MM.1S (cell line): ENCODE data around the gene RPAP3.

Experiments used
- DNase-seq: peaks from one replicate; pipeline ENCODE4 v3.0.0-alpha.2; 2015
- H2AFZ ChIP-seq: fragments of 300-600 bp; sonication (generic); 2 replicates; pipeline ENCODE4 v1.6.0; 2016; ENCODE audit warnings: antibody characterized with exemption, low read length
- H3F3A ChIP-seq: fragments of 300-600 bp; sonication (generic); 2 replicates; pipeline ENCODE4 v1.6.1; 2016; ENCODE audit warnings: mild to moderate bottlenecking, antibody characterized with exemption, low read length, moderate library complexity, mixed read lengths; ENCODE audit not compliant: insufficient read depth
- H3K27ac ChIP-seq: fragments of 300-600 bp; sonication (generic); 2 replicates; pipeline ENCODE4 v1.5.1; 2016; ENCODE audit warnings: mild to moderate bottlenecking, low read length
- H3K27me3 ChIP-seq: fragments of 300-600 bp; sonication (generic); replicated peaks from 2 replicates; pipeline ENCODE4 v1.6.0; 2016; ENCODE audit warnings: low read length; ENCODE audit not compliant: insufficient read depth
- H3K36me3 ChIP-seq: fragments of 300-600 bp; sonication (generic); replicated peaks from 2 replicates; pipeline ENCODE4 v1.6.1; 2016; ENCODE audit warnings: mild to moderate bottlenecking, low read length, mixed read lengths; ENCODE audit not compliant: insufficient read depth
- H3K4me1 ChIP-seq: fragments of 300-600 bp; sonication (generic); 2 replicates; pipeline ENCODE4 v1.6.1; 2016; ENCODE audit warnings: low read length, mixed read lengths
- H3K4me2 ChIP-seq: fragments of 300-600 bp; sonication (generic); 2 replicates; pipeline ENCODE4 v1.6.0; 2016; ENCODE audit warnings: low read depth, low read length
- H3K4me3 ChIP-seq: fragments of 300-600 bp; sonication (generic); 2 replicates; pipeline ENCODE4 v1.5.1; 2016; ENCODE audit warnings: low read length, mixed read lengths
- H3K79me2 ChIP-seq: fragments of 300-600 bp; sonication (generic); 2 replicates; pipeline ENCODE4 v1.6.1; 2016; ENCODE audit warnings: mixed run types, low read length, mixed read lengths
- H3K9ac ChIP-seq: fragments of 300-600 bp; sonication (generic); 2 replicates; pipeline ENCODE4 v1.6.1; 2016; ENCODE audit warnings: low read length, mixed read lengths
- H3K9me2 ChIP-seq: fragments of 300-600 bp; sonication (generic); replicated peaks from 2 replicates; pipeline ENCODE4 v1.6.1; 2016; ENCODE audit warnings: mild to moderate bottlenecking, low read length, mixed read lengths; ENCODE audit not compliant: insufficient read depth
- H3K9me3 ChIP-seq: fragments of 300-600 bp; sonication (generic); replicated peaks from 2 replicates; pipeline ENCODE4 v1.6.1; 2016; ENCODE audit warnings: mild to moderate bottlenecking, low read length, mixed read lengths; ENCODE audit not compliant: insufficient read depth
- H4K20me1 ChIP-seq: fragments of 300-600 bp; sonication (generic); 2 replicates; pipeline ENCODE4 v1.6.1; 2016; ENCODE audit warnings: mild to moderate bottlenecking, low read length, moderate library complexity, mixed read lengths; ENCODE audit not compliant: insufficient read depth
- CTCF ChIP-seq: fragments of 300-600 bp; sonication (generic); IDR thresholded peaks from 2 replicates; pipeline ENCODE4 v1.5.1; 2016; ENCODE audit warnings: antibody characterized with exemption, low read length, mixed read lengths
- EZH2 ChIP-seq: fragments of 300-600 bp; sonication (generic); optimal IDR thresholded peaks from 2 replicates; pipeline ENCODE3; 2017; ENCODE audit warnings: low read depth, mild to moderate bottlenecking, antibody characterized with exemption, low read length, mixed read lengths
- EZH2phosphoT487 ChIP-seq: fragments of 300-600 bp; sonication (generic); IDR thresholded peaks from 2 replicates; pipeline ENCODE4 v1.6.1; 2018; ENCODE audit warnings: antibody characterized with exemption, low read length

RPAP3 gene

GRCh38 chr12:47709237-47709636, 3.4 kb upstream of the RPAP3 start:
- no peak overlapping the region for H3K4me2 ChIP-seq
- no peak overlapping the region for H2AFZ ChIP-seq
- no peak overlapping the region for H3K4me3 ChIP-seq
- no peaks in the 10 kb centered on the region for H4K20me1 ChIP-seq
- H3K36me3 ChIP-seq, result no peaks in the 10 kb centered on the region
- H3K4me1 ChIP-seq, result peaks cover 17% of the 10 kb centered on the region
- no peak overlapping the region for H3K27ac ChIP-seq
- H3K9me3 ChIP-seq, result no peaks in the 10 kb centered on the region
- no peaks in the 10 kb centered on the region for H3K27me3 ChIP-seq
- no peak for DNase-seq
- TF ChIP-seq EZH2 (no peak), EZH2phosphoT487 (no peak), CTCF (no peak)
- H3K9me2 ChIP-seq, result no peaks in the 10 kb centered on the region
- H3F3A ChIP-seq, result peaks cover 11% of the 10 kb centered on the region
- no peak overlapping the region for H3K9ac ChIP-seq
- peaks cover 33% of the 10 kb centered on the region for H3K79me2 ChIP-seq

- H3K4me1 ChIP-seq, result peaks cover 17% of the 10 kb centered on the region
- no peak for TF ChIP-seq CTCF
- no peak for TF ChIP-seq EZH2phosphoT487
- TF ChIP-seq EZH2, result no peak
- 0 out of 2 replicates have a peak overlapping the region, but pooled peaks have one; percentile 0 for H3K27ac ChIP-seq
- peak overlapping the region; percentile 74 for H3K4me2 ChIP-seq
- no peaks in the 10 kb centered on the region for H3K9me2 ChIP-seq
- H3K79me2 ChIP-seq, result peaks cover 45% of the 10 kb centered on the region
- no peak overlapping the region for H3K4me3 ChIP-seq
- H3K9me3 ChIP-seq, result no peaks in the 10 kb centered on the region
- DNase-seq, result no peak
- H2AFZ ChIP-seq, result no peak overlapping the region
- peaks cover 11% of the 10 kb centered on the region for H3F3A ChIP-seq
- H3K9ac ChIP-seq, result peak overlapping the region; percentile 89; the same call in 1 of the 2 replicates
- H4K20me1 ChIP-seq, result no peaks in the 10 kb centered on the region
- H3K36me3 ChIP-seq, result no peaks in the 10 kb centered on the region
- H3K27me3 ChIP-seq, result no peaks in the 10 kb centered on the region
Observed at GRCh38 chr12:47707905-47708543, 2.2 kb upstream of the RPAP3 start.

- Histone ChIP-seq H3K79me2 (peaks cover 52% of the 10 kb centered on the region), H3K4me2 (peak overlapping the region; percentile 74)
- TF ChIP-seq EZH2phosphoT487 (no peak), EZH2 (no peak), CTCF (no peak)
Observed at GRCh38 chr12:47707355-47707754, 1.5 kb upstream of the RPAP3 start.

More at GRCh38 chr12:47707355-47707754, 1.5 kb upstream of the RPAP3 start:
- H3K27ac ChIP-seq, result peak overlapping the region; percentile 0; the same call in 1 of the 2 replicates
- no peaks in the 10 kb centered on the region for H3K27me3 ChIP-seq
- peaks cover 17% of the 10 kb centered on the region for H3K4me1 ChIP-seq
- H3K9me2 ChIP-seq, result no peaks in the 10 kb centered on the region
- H3K36me3 ChIP-seq, result no peaks in the 10 kb centered on the region
- peak overlapping the region; percentile 85; the same call in 1 of the 2 replicates for H3K4me3 ChIP-seq
- H2AFZ ChIP-seq, result no peak overlapping the region; the same call in 1 of the 2 replicates
- no peaks in the 10 kb centered on the region for H4K20me1 ChIP-seq
- peaks cover 14% of the 10 kb centered on the region for H3F3A ChIP-seq
- peak overlapping the region; percentile 89; the same call in 1 of the 2 replicates for H3K9ac ChIP-seq
- H3K9me3 ChIP-seq, result no peaks in the 10 kb centered on the region
- no peak for DNase-seq
